ENCODE measurements around the gene ECEL1. TPM values are rescaled to one million over a fixed set of nuclear protein-coding genes. Genes with fewer than 3 reads are reported as not detected.

Gene ECEL1
- total and polyA plus RNA-seq, 9 of the 15 experiments (the other 6 are each of a cell fraction or from before 2014, with no cell fraction given): 0.09 TPM; not detected in 8

- no peak for TF ChIP-seq FOXP4 (CRISPR knock-in tag; IDR thresholded peaks at IDR 0.05; ENCODE audit: borderline replicate concordance)
- TF ChIP-seq, protein P1, sequence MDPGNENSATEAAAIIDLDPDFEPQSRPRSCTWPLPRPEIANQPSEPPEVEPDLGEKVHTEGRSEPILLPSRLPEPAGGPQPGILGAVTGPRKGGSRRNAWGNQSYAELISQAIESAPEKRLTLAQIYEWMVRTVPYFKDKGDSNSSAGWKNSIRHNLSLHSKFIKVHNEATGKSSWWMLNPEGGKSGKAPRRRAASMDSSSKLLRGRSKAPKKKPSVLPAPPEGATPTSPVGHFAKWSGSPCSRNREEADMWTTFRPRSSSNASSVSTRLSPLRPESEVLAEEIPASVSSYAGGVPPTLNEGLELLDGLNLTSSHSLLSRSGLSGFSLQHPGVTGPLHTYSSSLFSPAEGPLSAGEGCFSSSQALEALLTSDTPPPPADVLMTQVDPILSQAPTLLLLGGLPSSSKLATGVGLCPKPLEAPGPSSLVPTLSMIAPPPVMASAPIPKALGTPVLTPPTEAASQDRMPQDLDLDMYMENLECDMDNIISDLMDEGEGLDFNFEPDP (CRISPR knock-in tag; IDR thresholded peaks at IDR 0.05): no peak
- TF ChIP-seq ZNF124 (CRISPR knock-in tag; IDR thresholded peaks at IDR 0.05): no peak
- no peak for TF ChIP-seq NELFE (IDR thresholded peaks at IDR 0.05; ENCODE audit: insufficient read depth, insufficient read length)
- TF ChIP-seq NFYB (IDR thresholded peaks at IDR 0.05; ENCODE audit: extremely low read depth, insufficient read length): no peak
Measured at GRCh38 chr2:232526372-232526941, 38.8 kb upstream of the ECEL1 start (continued).

DNA sequence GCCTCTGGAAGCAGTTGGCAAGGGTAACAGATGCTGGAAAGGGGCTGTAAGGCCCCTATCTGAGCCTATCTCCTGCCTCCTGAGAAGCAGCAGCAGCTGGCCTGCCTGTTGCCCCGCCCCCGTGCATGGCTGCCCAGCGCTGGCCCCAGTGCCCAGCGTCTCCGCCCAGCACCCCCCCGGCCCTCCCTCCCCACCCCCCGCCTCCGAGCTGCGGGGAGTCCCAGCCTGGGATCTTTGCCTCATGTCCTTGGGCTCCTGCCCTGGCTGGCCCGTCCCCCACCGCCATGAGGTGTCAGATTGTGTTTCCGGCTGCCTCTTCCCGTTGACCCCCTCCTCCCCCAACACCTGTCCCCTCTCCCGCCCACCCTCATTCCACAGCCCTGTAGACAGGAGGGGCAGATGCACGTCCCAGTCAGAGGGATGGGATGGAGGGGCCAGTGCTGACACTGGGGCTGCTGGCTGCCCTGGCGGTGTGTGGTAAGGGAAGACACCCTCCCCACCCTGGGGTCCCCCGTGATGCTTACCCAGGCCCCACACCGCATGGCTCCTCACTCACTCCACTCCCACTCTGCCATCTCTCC lies 38.2 kb upstream of the ECEL1 start, which contains the start of gene CHRND:
TSS of gene CHRND (plus strand) at position 370 of the 581 bp plus-strand sequence. CDS start at position 426, 56 bp downstream.
- Histone ChIP-seq H3K9ac (ENCODE audit: insufficient read depth in 1 of 2, low read depth in 2 of 2, low read length in 2 of 2) (no peak within 1 kb of the TSS), H3K9me1 (ENCODE audit: control insufficient read depth, insufficient read depth, low read length) (no peaks in the 10 kb centered on the region), H3K9me3 (replicated peaks; ENCODE audit: control insufficient read depth, insufficient read depth, low read depth, low read length) (no peaks in the 10 kb centered on the region), H3K4me1 (replicated peaks in 1 of 2; ENCODE audit: control insufficient read depth in 2 of 2, insufficient read depth in 2 of 2, low read length in 2 of 2) (peaks cover 0 to 27% of the 10 kb centered on the region in 2 experiments; a peak in 2 of 5 replicates), H3K4me2 (ENCODE audit: insufficient read depth, low read length) (no peak within 1 kb of the TSS), H3K36me3 (ENCODE audit: control insufficient read depth, insufficient read depth, low read length) (no peaks in the 10 kb centered on the region), H3K27me3 (ENCODE audit: control insufficient read depth in 2 of 2, insufficient read depth in 2 of 2, low read length in 2 of 2) (peaks cover 0 to 52% of the 10 kb centered on the region in 2 experiments; a peak in 2 of 5 replicates), H2AFZ (ENCODE audit: low read depth, low read length) (no peak within 1 kb of the TSS), H4K20me1 (replicated peaks; ENCODE audit: control insufficient read depth, insufficient read depth, low read length) (no peaks in the 10 kb centered on the region), H3K79me2 (ENCODE audit: control insufficient read depth, insufficient read depth, low read length) (no peaks in the 10 kb centered on the region), H3K4me3 (no peak within 1 kb of the TSS), H3K27ac (ENCODE audit: extremely low read depth, low read depth, low read length) (no peak within 1 kb of the TSS)
- intact Hi-C loops (cut with micrococcal nuclease): no loop called here
- DNase-seq (ENCODE audit: extremely low read depth in 1 of 4, low spot score in 3 of 4) (peak in 1 of 4 experiments; percentile 33), ATAC-seq (no peak), FAIRE-seq (no peak)
- POLR2A ChIA-PET: interaction anchor here (0.5 to 0.6 kb wide), 2 partner anchors 19 to 474 kb away, joined by 3 to 4 read pairs; no protein-coding TSS in a partner anchor
- in situ Hi-C loops (cut with MboI): no loop called here
- 19% methylated on average over 4 of the region's 18 CpGs for WGBS (ENCODE audit: insufficient coverage, low coverage, missing lambda C conversion rate)
- CTCF ChIA-PET (ENCODE audit: low intra/inter-chr PET ratio): no interaction called here
- BruUV-seq (replicated peaks): no TSS peak
- no peak for TF ChIP-seq MEIS2 (IDR thresholded peaks at IDR 0.05; ENCODE audit: partially characterized antibody)
- no peak for TF ChIP-seq ZNF232 (CRISPR knock-in tag; IDR thresholded peaks at IDR 0.05)
- no peak for TF ChIP-seq TEAD2 (tag; IDR thresholded peaks at IDR 0.05)
- no peak for TF ChIP-seq CUX1 (CRISPR knock-in tag; IDR thresholded peaks at IDR 0.05)
- no peak for TF ChIP-seq HMG20A (CRISPR knock-in tag; conservative IDR thresholded peaks at IDR 0.05)
- no peak for TF ChIP-seq ZNF780A (CRISPR knock-in tag; IDR thresholded peaks at IDR 0.05)
- TF ChIP-seq HDAC8 (tag; IDR thresholded peaks at IDR 0.05): no peak
